Measurements from ENCODE around the gene KLC3.
A peak's percentile ranks its signal among the peaks of the same experiment; 100 is the strongest.
"Not testable (repeated sequence)": the region's sequence is repeated elsewhere in the genome, so short reads cannot be mapped to it uniquely, and the experiment has no call there.

Gene KLC3

GRCh38 chr19:45340232-45340898 lies at the start of gene KLC3:
Gene KLC3 (plus strand): TSS chr19:45340750. CDS start chr19:45345542, 4,792 bp downstream.
- DNase-seq, result peak; percentile 31

GRCh38 chr19:45291834-45292233 lies 48.7 kb upstream of the KLC3 start:
- no peak for DNase-seq

GRCh38 chr19:45293682-45294081 lies 46.9 kb upstream of the KLC3 start:
- DNase-seq, result no peak

- DNase-seq, result no peak
Measured at GRCh38 chr19:45294291-45295029, 46.1 kb upstream of the KLC3 start.

- no peak for DNase-seq
Measured at GRCh38 chr19:45295873-45296272, 44.7 kb upstream of the KLC3 start.

GRCh38 chr19:45296355-45296754 lies 44.2 kb upstream of the KLC3 start:
- DNase-seq, result no peak

GRCh38 chr19:45297674-45298073 lies 42.9 kb upstream of the KLC3 start:
- DNase-seq, result no peak

- no peak for DNase-seq
Measured at GRCh38 chr19:45298264-45298663, 42.3 kb upstream of the KLC3 start.

GRCh38 chr19:45299719-45300118 lies 40.8 kb upstream of the KLC3 start:
- no peak for DNase-seq

GRCh38 chr19:45302416-45302815 lies 38.1 kb upstream of the KLC3 start:
- DNase-seq, result no peak

GRCh38 chr19:45303269-45304060 lies 37.1 kb upstream of the KLC3 start:
- DNase-seq, result no peak

GRCh38 chr19:45304141-45304926 lies 36.2 kb upstream of the KLC3 start:
- no peak for DNase-seq

GRCh38 chr19:45305007-45305406 lies 35.5 kb upstream of the KLC3 start:
- no peak for DNase-seq

GRCh38 chr19:45305421-45305820 lies 35.1 kb upstream of the KLC3 start:
- no peak for DNase-seq

GRCh38 chr19:45306040-45306439 lies 34.5 kb upstream of the KLC3 start:
- DNase-seq, result no peak

GRCh38 chr19:45306518-45307027 lies 34.0 kb upstream of the KLC3 start:
- DNase-seq, result peak; percentile 96

GRCh38 chr19:45307361-45307760 lies 33.2 kb upstream of the KLC3 start:
- DNase-seq, result no peak

GRCh38 chr19:45309322-45309721 lies 31.2 kb upstream of the KLC3 start:
- DNase-seq, result not testable (repeated sequence)

- DNase-seq, result no peak
Measured at GRCh38 chr19:45311621-45312020, 28.9 kb upstream of the KLC3 start.

- DNase-seq, result peak; percentile 16
Measured at GRCh38 chr19:45312285-45312684, 28.3 kb upstream of the KLC3 start.

GRCh38 chr19:45314708-45315245 lies 25.8 kb upstream of the KLC3 start:
- no peak for DNase-seq

GRCh38 chr19:45315304-45315703 lies 25.2 kb upstream of the KLC3 start:
- no peak for DNase-seq
